SU-DHL-6 (cell line): ENCODE data around the gene SLC25A6.

ENCODE experiments used
- H2AFZ ChIP-seq: fragments of 200-600 bp; sonication (generic); 2 replicates; pipeline ENCODE4 v1.6.1; 2014; ENCODE audit warnings: low read depth, mild to moderate bottlenecking, moderate library complexity, mixed read lengths, antibody characterized with exemption, low read length; ENCODE audit not compliant: severe bottlenecking
- H3F3A ChIP-seq: fragments of 200-600 bp; shearing (Covaris generic); 2 replicates; pipeline ENCODE4 v1.6.0; 2016; ENCODE audit warnings: antibody characterized with exemption, mild to moderate bottlenecking; ENCODE audit not compliant: insufficient read depth
- H3K27ac ChIP-seq: fragments of 200-600 bp; sonication (generic); 2 replicates; pipeline ENCODE4 v1.5.1; 2016; ENCODE audit warnings: low read depth, mild to moderate bottlenecking, low read length, moderate library complexity, mixed read lengths
- H3K27me3 ChIP-seq: fragments of 200-600 bp; sonication (generic), shearing (Covaris generic); 2 replicates; pipeline ENCODE4 v1.6.0; 2014; ENCODE audit warnings: mild to moderate bottlenecking, low read length
- H3K36me3 ChIP-seq: fragments of 200-600 bp; sonication (generic); 2 replicates; pipeline ENCODE4 v1.6.1; 2014; ENCODE audit warnings: mild to moderate bottlenecking, low read length, mixed read lengths
- H3K4me2 ChIP-seq: fragments of 300-600, 200-600 bp; shearing (Covaris generic), sonication (generic); 2 replicates; pipeline ENCODE4 v1.6.0; 2014; ENCODE audit warnings: low read length, low read depth, mild to moderate bottlenecking; ENCODE audit not compliant: poor library complexity, severe bottlenecking
- H3K4me3 ChIP-seq: fragments of 200-600 bp; sonication (generic); 2 replicates; pipeline ENCODE4 v1.5.1; 2014; ENCODE audit warnings: antibody characterized with exemption, low read length, mild to moderate bottlenecking, mixed read lengths; ENCODE audit not compliant: insufficient read depth, poor library complexity, severe bottlenecking
- H3K79me2 ChIP-seq: fragments of 200-600 bp; sonication (generic); 2 replicates; pipeline ENCODE4 v1.6.1; 2014; ENCODE audit warnings: mild to moderate bottlenecking, low read length, moderate library complexity; ENCODE audit not compliant: insufficient read depth
- H3K9ac ChIP-seq: fragments of 200-600 bp; sonication (generic); 2 replicates; pipeline ENCODE4 v1.7.0; 2014; ENCODE audit warnings: mild to moderate bottlenecking, low read length
- H3K9me2 ChIP-seq: fragments of 200-600 bp; sonication (generic); replicated peaks from 2 replicates; pipeline ENCODE4 v1.6.1; 2014; ENCODE audit warnings: low read length; ENCODE audit not compliant: insufficient read depth
- H3K9me3 ChIP-seq: fragments of 200-600 bp; sonication (generic); 2 replicates; pipeline ENCODE4 v1.6.1; 2014; ENCODE audit warnings: low read length, mixed read lengths; ENCODE audit not compliant: insufficient read depth
- H4K20me1 ChIP-seq: fragments of 200-600 bp; sonication (generic); 2 replicates; pipeline ENCODE4 v1.6.1; 2014; ENCODE audit warnings: low read depth, mild to moderate bottlenecking, antibody characterized with exemption, low read length, moderate library complexity, mixed read lengths
- CTCF ChIP-seq: fragments of 200-600 bp; sonication (generic); IDR thresholded peaks from one replicate; pipeline ENCODE4 v1.5.1; 2017; ENCODE audit warnings: antibody characterized with exemption, mild to moderate bottlenecking, low read length, moderate library complexity; ENCODE audit not compliant: insufficient read depth, poor library complexity, severe bottlenecking
- EZH2phosphoT487 ChIP-seq: fragments of 200-600 bp; sonication (generic), shearing (Covaris generic); conservative IDR thresholded peaks from 2 replicates; pipeline ENCODE4 v1.6.1; 2018; ENCODE audit warnings: mild to moderate bottlenecking, antibody characterized with exemption, low read length, moderate library complexity, mixed read lengths

Gene SLC25A6

GRCh38 chrX:1434871-1435240 is 42.9 kb upstream of the SLC25A6 start:
- Histone ChIP-seq H3K9me3 (no peaks in the 10 kb centered on the region), H3F3A (no peaks in the 10 kb centered on the region), H3K4me3 (no peak overlapping the region), H3K9ac (no peak overlapping the region), H3K27me3 (no peaks in the 10 kb centered on the region), H3K27ac (no peak overlapping the region), H3K4me2 (no peak overlapping the region), H3K79me2 (no peaks in the 10 kb centered on the region), H2AFZ (no peak overlapping the region), H3K36me3 (no peaks in the 10 kb centered on the region), H4K20me1 (no peaks in the 10 kb centered on the region), H3K9me2 (no peaks in the 10 kb centered on the region)
- no peak for TF ChIP-seq EZH2phosphoT487
- no peak for TF ChIP-seq CTCF

GRCh38 chrX:1433646-1434357 is 41.9 kb upstream of the SLC25A6 start:
- H3K4me2 ChIP-seq, result no peak overlapping the region
- no peaks in the 10 kb centered on the region for H3K79me2 ChIP-seq
- H3K9me3 ChIP-seq, result no peaks in the 10 kb centered on the region
- TF ChIP-seq CTCF (no peak), EZH2phosphoT487 (no peak)
- no peak overlapping the region for H3K4me3 ChIP-seq
- H3K36me3 ChIP-seq, result no peaks in the 10 kb centered on the region
- no peaks in the 10 kb centered on the region for H3K9me2 ChIP-seq
- no peaks in the 10 kb centered on the region for H3F3A ChIP-seq
- no peak overlapping the region for H2AFZ ChIP-seq
- no peak overlapping the region for H3K9ac ChIP-seq
- no peak overlapping the region for H3K27ac ChIP-seq
- no peaks in the 10 kb centered on the region for H3K27me3 ChIP-seq
- no peaks in the 10 kb centered on the region for H4K20me1 ChIP-seq

GRCh38 chrX:1430451-1430850 is 38.5 kb upstream of the SLC25A6 start:
- no peak overlapping the region for H3K4me3 ChIP-seq
- H3K9me3 ChIP-seq, result no peaks in the 10 kb centered on the region
- no peak overlapping the region for H3K9ac ChIP-seq
- H3K79me2 ChIP-seq, result no peaks in the 10 kb centered on the region
- H3K36me3 ChIP-seq, result no peaks in the 10 kb centered on the region
- H4K20me1 ChIP-seq, result no peaks in the 10 kb centered on the region
- H3K9me2 ChIP-seq, result no peaks in the 10 kb centered on the region
- TF ChIP-seq EZH2phosphoT487 (no peak), CTCF (no peak)
- H2AFZ ChIP-seq, result no peak overlapping the region
- no peaks in the 10 kb centered on the region for H3K27me3 ChIP-seq
- no peak overlapping the region for H3K4me2 ChIP-seq
- no peak overlapping the region for H3K27ac ChIP-seq
- H3F3A ChIP-seq, result no peaks in the 10 kb centered on the region
